Measurements from ENCODE around the gene EMID1.

The EMID1 gene

DNA sequence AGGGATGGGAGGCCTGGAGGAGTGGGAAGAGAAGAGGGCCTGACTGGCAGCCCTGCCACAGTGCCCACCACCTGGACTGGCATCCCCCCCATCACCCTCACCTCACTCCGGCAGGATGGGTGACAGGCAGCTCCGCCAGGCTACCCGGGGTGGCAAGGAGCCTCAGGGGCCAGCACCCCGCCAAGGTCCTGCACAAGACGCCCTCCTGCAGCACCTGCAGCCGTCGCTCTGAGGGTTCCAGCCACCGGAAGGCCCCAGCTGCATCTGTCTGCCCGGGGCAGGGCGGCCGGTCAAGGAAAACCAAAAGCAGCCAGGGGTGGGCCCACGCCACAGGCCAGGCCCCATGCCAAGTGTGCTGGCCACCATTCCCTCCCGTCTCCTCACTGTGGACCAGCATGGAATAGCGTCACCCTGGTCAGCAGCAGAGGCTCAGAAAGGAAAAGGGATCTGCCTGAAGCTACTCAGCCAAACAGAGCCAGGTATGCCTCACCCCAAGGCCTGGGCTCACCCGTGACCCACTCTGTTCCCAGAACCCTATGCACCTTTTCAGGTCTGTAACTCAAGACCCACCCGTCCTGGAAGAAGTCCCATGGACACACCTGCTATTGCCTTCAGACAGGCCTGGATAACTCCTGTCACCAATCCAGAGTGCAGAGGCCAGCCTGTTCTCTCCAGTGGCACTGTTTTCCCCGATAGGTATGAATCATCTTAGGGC is 55.1 kb downstream of the EMID1 start:
- no peak for DNase-seq

DNA sequence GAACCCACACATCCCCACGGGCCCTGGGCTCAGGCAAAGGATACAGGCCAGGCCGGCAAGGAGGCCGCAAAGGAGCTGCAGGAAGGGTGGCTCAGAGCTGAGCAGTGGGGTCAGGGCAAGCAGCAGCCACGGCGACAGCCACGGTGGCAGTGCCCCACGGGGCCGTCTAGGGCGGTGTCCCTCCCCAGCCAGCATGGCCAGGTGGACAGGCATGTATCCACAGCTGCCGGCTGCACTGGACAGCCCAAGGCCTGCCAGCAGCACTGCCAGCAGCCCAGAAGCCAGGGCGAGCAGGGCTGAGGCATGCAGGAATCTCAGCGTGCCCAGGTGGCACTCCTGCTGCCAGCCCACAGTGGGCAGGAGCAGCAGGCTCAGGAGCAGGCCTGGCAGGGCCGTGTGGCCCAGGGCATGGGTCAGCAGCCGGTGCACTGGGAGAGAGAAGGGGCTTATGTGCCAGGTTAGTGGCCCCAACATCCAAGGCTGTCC is 58.1 kb downstream of the EMID1 start:
- no peak for DNase-seq

- no peak for DNase-seq
These were observed 59.6 kb downstream of the EMID1 start for GRCh38 chr22:29265305-29265704.

GRCh38 chr22:29265929-29266328 is 60.2 kb downstream of the EMID1 start:
- DNase-seq: no peak

GRCh38 chr22:29266564-29267461 is 61.1 kb downstream of the EMID1 start:
- DNase-seq: no peak

- no peak for DNase-seq
These were observed 61.8 kb downstream of the EMID1 start for GRCh38 chr22:29267462-29267857.

DNA sequence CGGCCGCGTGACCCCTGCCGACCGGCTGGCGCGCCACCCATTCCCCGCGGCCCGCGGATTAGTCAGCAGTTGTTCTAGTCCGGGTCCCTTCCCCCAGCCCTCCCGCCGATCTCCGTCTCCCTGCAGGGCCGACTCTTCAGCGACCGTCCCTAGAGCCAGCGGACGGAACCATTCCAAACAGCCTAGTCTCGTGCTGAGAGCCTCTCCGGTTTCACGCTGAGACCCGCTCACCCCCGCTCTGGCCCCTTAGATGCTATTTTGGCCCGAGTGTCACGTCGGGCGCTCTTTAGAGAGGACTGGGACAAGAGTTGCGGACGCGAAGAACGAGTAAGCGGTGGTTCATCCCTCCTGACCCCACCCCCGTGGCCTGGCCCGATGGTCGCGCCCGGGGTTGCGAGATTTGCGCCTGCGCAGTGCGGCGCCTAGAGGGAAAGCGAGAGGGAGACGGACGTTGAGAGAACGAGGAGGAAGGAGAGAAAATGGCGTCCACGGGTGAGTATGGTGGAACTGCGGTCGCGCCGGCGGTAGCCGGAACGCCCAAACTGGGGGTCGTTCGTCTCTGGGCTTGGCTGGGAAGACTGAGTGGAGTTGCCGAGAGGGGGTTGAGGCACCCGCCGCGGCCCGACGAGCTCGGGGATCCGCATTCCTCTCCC is 62.3 kb downstream of the EMID1 start, which contains the start of the genes EWSR1 and RHBDD3:
EWSR1 (plus strand) TSS at position 411 of the 653 bp plus-strand sequence; CDS start at position 480, 69 bp downstream.
RHBDD3 (minus strand) TSS at position 124 of the 653 bp plus-strand sequence. CDS start 2,355 bp downstream, outside the sequence.
- DNase-seq: peak; percentile 90

- DNase-seq: no peak
These were observed 63.0 kb downstream of the EMID1 start for GRCh38 chr22:29268511-29269229.

DNA sequence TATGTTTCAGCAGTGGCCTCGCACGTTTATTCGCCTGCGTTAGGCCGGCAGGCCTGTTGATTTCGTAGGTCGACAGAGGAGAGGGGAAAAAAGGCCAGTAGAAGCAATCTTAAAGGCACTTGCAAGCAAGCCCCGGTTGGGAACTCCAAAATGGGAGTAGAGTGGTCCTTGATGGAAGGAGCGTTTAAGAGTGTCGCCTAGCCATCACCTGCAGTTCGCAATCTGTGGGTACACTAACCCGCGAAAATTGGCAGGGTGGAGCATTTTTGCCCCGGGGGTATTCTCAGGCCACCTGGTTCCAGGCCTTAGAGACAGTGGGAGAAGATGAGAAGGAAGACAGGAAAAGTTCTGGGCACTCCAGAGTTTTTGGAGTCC is 63.5 kb downstream of the EMID1 start:
- DNase-seq: no peak

DNA sequence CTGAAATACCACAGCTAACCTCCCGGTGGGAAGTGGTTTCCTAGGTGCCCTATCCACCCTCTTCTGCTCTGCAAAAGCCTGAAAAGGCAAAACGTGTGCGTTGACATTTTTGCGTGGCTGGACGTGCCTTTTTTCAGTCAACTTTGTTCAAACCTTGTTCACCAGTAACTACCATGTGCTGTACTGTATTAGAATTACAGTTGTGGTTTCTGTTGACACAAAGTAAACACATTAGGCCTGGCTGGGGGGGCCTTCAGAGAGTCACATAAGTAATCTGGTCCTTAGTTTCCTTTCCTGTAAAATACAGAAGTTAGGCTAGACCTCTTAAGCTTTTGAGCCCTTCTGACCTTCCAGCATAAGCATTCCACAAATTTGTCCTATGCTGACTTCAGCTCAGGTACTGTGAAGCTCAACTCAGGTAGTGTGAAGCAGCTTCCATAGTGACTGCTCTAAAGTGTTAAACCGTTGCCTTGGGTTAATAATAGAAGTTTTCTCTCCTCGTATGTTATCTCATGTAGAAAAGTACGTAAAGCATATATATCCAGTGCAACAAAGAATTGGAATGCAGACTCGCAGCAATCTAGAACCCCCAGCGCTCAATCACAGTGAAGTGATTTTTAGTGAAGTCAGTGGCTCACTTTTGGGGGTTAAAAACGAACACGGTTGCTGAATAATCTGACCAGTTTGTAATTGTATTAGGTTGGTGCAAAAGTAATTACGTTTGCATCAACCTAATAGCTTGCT is 64.2 kb downstream of the EMID1 start:
- DNase-seq: no peak

DNA sequence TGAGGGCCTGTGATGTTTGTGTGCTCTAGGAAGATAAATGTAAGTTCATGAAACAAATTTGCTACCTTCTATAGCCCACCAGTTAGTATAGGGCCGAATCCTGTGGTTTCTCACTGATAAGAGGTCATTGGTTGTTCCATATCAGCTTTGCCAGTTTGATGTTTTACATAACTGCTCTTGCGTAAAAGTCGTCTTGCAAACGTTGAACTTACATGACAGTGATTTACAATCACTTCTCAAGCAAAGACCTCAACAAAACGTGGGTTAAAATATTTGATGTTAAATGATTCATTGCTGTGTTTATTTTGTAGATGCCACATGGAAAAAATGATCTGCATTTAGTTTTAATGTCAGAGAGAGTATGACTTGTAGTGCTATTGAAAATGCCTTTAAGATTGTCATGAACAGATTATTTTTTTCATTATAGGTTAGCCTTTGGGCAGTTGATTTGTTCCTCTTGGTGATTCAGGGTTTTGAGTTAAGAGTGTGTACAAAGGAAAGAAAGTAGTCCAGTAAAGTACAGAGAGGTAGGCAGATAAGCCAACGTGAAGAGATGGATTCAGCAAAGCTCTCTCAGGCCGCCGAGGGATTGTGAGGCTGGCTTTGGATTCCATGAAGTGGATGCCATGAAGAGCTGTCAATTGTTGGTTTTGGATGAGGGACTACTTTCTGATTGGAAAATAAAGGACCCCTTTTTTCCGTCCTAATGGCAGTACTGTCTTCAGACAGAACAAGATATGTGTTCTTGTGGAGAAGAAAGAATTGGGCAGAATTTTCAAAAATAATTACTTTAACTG is 65.0 kb downstream of the EMID1 start:
- DNase-seq: no peak

GRCh38 chr22:29272624-29273023 is 66.9 kb downstream of the EMID1 start:
- DNase-seq: no peak

GRCh38 chr22:29275167-29275566 is 69.5 kb downstream of the EMID1 start:
- DNase-seq: no peak

DNA sequence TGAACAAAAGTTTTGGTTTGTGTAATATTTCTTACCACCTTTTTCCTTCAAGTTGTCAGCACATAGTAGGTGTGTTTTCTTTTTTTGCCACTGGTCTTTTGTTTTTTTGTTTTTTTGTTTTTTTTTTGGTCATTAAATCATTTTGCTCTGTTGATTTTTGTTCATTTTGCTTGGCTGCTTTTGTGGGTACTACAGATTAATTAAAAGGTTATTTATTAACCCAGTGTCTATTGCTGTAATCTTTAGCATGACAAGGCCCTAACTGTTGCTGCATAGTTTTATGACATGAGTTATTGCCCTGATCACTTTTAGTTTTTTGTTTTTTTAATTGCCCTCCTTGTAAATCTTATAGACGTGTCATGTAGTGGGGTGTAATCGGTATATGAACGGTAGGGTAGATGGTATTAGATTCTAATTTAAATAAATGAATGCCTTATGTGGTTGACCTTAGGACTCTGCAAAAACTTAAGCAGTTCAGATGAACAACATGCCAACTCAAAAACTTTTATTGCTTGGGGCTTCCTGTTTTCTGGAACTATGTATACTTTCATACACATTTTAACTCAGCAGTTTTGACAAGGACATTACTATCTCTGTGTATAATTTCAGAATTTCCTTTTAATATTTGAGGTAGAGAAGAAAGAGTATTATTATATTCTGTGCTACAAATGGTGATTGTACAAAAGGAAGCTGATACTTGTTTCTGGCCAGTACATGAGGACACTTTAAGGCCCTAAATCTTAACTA is 70.3 kb downstream of the EMID1 start:
- no peak for DNase-seq

DNA sequence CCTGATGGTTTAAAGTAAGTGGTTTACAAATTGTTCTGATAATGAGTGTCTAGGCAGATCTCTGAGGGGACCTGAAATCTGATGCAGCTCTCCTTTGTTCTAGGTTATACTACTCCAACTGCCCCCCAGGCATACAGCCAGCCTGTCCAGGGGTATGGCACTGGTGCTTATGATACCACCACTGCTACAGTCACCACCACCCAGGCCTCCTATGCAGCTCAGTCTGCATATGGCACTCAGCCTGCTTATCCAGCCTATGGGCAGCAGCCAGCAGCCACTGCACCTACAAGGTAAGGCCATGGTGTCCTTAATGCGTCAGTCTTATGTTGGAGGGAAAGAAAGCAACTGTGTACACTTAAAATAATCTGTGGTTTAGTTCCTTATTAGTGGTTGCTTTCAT is 72.2 kb downstream of the EMID1 start:
- DNase-seq: no peak

DNA sequence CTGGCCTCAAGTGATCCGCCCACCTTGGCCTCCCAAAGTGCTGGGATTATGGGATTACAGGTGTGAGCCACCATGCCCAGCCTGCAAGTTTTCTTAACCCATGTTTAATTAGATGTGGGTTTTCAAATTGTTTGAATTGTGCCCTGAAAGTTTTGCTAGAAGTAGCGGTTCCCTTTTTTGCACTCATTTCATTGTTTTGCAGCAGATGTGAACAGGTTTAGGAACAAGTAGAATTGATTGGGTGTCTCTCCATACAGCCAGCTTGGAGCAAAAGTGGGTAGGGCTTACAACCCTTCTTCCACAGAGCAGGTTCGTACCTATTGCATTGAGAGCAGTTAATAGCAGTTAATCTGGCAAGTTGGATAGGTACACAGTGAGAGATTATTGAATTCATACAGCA is 78.5 kb downstream of the EMID1 start:
- DNase-seq: no peak

DNA sequence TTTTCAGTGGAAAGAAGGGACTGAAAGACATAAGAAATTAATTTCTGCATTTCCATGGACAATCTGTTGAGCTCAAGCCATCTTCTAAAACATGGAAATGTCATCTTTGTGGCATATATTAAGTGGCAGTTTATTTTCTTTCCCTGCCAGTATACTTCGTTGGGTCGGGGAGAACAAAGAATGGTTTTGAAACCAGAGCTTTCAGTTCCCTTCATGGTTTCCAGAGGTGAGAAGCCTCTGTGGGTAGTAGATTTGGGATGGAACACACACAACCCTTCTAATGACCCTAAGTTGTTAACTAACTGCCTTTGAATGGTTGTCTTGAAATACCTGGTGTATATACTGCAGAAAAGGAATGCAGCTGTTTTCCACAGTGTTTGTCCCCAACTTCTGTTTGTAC is 83.1 kb downstream of the EMID1 start:
- DNase-seq: no peak

GRCh38 chr22:29290061-29290460 is 84.4 kb downstream of the EMID1 start:
- no peak for DNase-seq

GRCh38 chr22:29291215-29291614 is 85.5 kb downstream of the EMID1 start:
- DNase-seq: no peak

DNA sequence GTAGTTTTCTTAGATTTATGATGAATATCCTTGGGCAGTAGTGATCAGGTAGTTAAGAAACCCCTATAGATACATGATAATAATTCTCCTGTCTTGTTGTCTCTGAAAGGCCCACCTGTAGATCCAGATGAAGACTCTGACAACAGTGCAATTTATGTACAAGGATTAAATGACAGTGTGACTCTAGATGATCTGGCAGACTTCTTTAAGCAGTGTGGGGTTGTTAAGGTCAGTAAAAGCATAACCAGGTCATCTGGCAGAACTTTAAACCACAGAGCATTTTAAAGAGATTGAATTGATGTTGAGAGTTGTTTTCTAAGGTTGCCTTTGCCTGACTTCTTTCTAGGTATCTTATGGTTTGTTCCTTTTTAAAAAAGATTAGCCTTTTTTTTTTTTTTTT is 86.7 kb downstream of the EMID1 start:
- DNase-seq: no peak
